Erythroblast (primary cell): Measurements from ENCODE around the gene PRKCI.

Experiments
- GATA1 ChIP-seq: IDR thresholded peaks from 2 replicates; pipeline ENCODE4 v1.6.1; 2011; ENCODE audit warnings: low read depth, mild to moderate bottlenecking, control low read depth, low read length, moderate library complexity
- POLR2A ChIP-seq: IDR thresholded peaks from 2 replicates; pipeline ENCODE4 v1.6.1; 2011; ENCODE audit warnings: mild to moderate bottlenecking, low read length

GRCh38 chr3:170331143-170331542, 108.9 kb downstream of the PRKCI start:
- TF ChIP-seq POLR2A (no peak), GATA1 (no peak)
